Left lung (tissue), 10 donors: ENCODE measurements around the gene OR5A2. TPM values are rescaled to one million over a fixed set of nuclear protein-coding genes. Genes with fewer than 3 reads are reported as not detected.

Experiments used
- ATAC-seq: fragments of 200-7000 bp; cut with Tn5 transposase; one replicate; pipeline ENCODE4 v1.9.1; 2020; ENCODE audit warnings: moderate library complexity
- DNase-seq, 4 donors: peaks; one replicate each; pipeline ENCODE4 v3.0.0-alpha.2; 2013 to 2020
- H3K27ac ChIP-seq, 2 donors: fragments of 200-600 bp; sonication (generic) in 1 of 2; one replicate each; pipeline versions ENCODE4 v1.5.0 to v1.8.0; 2020 to 2021
- H3K27me3 ChIP-seq, 2 donors: fragments of 200-600 bp; sonication (generic) in 1 of 2; one replicate each; pipeline versions ENCODE4 v1.5.0 to v1.8.0; 2020 to 2021
- H3K36me3 ChIP-seq, 2 donors: fragments of 200-600 bp; sonication (generic) in 1 of 2; one replicate each; pipeline versions ENCODE4 v1.5.0 to v1.8.0; 2020 to 2021
- H3K4me1 ChIP-seq, 2 donors: fragments of 200-600 bp; one replicate each; pipeline ENCODE4 v1.8.0; 2021
- H3K4me3 ChIP-seq, 2 donors: fragments of 200-600 bp; sonication (generic) in 1 of 2; one replicate each; pipeline versions ENCODE4 v1.5.0 to v1.8.0; 2020 to 2021; ENCODE audit warnings: mild to moderate bottlenecking in 1 of 2
- H3K9me3 ChIP-seq, 2 donors: fragments of 200-600 bp; sonication (generic) in 1 of 2; one replicate each; pipeline versions ENCODE4 v1.5.0 to v1.8.0; 2020 to 2021
- CTCF ChIP-seq, 2 donors: fragments of 200-600 bp; sonication (generic) in 1 of 2; IDR thresholded peaks; one replicate each; pipeline versions ENCODE4 v1.5.0 to v1.8.0; 2021; ENCODE audit warnings: antibody characterized with exemption in 2 of 2
- intact Hi-C, 2 donors: fragments of 100-400 bp; cut with DNase I; formaldehyde crosslinking; loops; one replicate each; pipeline versions ENCODE4 v1.11.2 to v1.14.2; 2022
- polyA plus RNA-seq, 6 donors: library from polyadenylated mRNA; unstranded; fragments of 120-200 nt; gene quantifications; one replicate each; pipeline ENCODE4 v1.2.1, GENCODE V29; 2013; ENCODE audit not compliant: insufficient read length in 6 of 6
- total RNA-seq, 2 donors: library from RNA; stranded (reverse); fragmentation: NEBNext Ultra II Directional; extraction: Animal tissue kit (Norgen Biotek cat#: 25700); gene quantifications; one replicate each; pipeline ENCODE4 v1.2.1, GENCODE V29; 2021
- donor health status: DM: no; HTN: yes; CAD: no.
- donor health status: DM: no; HTN: no; CAD: no.

OR5A2 gene
- total and polyA plus RNA-seq, 8 donors = 0.01 to 0.06 (median 0.03) TPM; not detected in 3

- ATAC-seq (no peak), DNase-seq (no peak)
- intact Hi-C loops = no loop called here
- peaks cover 0 to 19% of the 10 kb centered on the region in 2 donors for H3K9me3 ChIP-seq
- H3K4me1 ChIP-seq = no peaks in the 10 kb centered on the region
- H3K4me3 ChIP-seq = no peak overlapping the region
- TF ChIP-seq CTCF (IDR thresholded peaks at IDR 0.05) = no peak
- no peak overlapping the region for H3K27ac ChIP-seq
- H3K27me3 ChIP-seq = no peaks in the 10 kb centered on the region
- H3K36me3 ChIP-seq = no peaks in the 10 kb centered on the region
These were observed 57.8 kb downstream of the OR5A2 start for GRCh38 chr11:59368238-59369022.

Other genes with a start within 250 kb of the OR5A2 start
- 10 to 100 TPM; 23.5 to 68.7 TPM for gene MPEG1, start 213.5 kb downstream of the OR5A2 start, total RNA-seq
- 10 to 100 TPM; 12.3 to 16.9 (median 14.9) TPM for gene MPEG1, start 213.5 kb downstream of the OR5A2 start, polyA plus RNA-seq
- gene OR5AN1, start 67.5 kb downstream of the OR5A2 start, total RNA-seq = not detected
- gene OR5AN1, start 67.5 kb downstream of the OR5A2 start, polyA plus RNA-seq = not detected
- not detected for gene OR5A1, start 10.1 kb upstream of the OR5A2 start, total RNA-seq
- gene OR5A1, start 10.1 kb upstream of the OR5A2 start, polyA plus RNA-seq = under 1 TPM in 4 of 6 donors, not detected in 2; 0.01 to 0.04 (median 0.03) TPM
- not detected for gene OR4D6, start 30.5 kb upstream of the OR5A2 start, total RNA-seq
- not detected for gene OR4D6, start 30.5 kb upstream of the OR5A2 start, polyA plus RNA-seq
- not detected for gene OR4D10, start 46.9 kb upstream of the OR5A2 start, total RNA-seq
- not detected for gene OR4D10, start 46.9 kb upstream of the OR5A2 start, polyA plus RNA-seq
- not detected for gene OR4D11, start 77.2 kb upstream of the OR5A2 start, total RNA-seq
- not detected for gene OR4D11, start 77.2 kb upstream of the OR5A2 start, polyA plus RNA-seq
- gene OR4D9, start 85.1 kb upstream of the OR5A2 start, total RNA-seq = not detected
- under 1 TPM; 0.03 to 0.06 (median 0.05) TPM for gene OR4D9, start 85.1 kb upstream of the OR5A2 start, polyA plus RNA-seq
- 10 to 100 TPM; 39.4 to 40.8 TPM for gene OSBP, start 189.4 kb upstream of the OR5A2 start, total RNA-seq
- 10 to 100 TPM; 40.0 to 45.7 (median 43.9) TPM for gene OSBP, start 189.4 kb upstream of the OR5A2 start, polyA plus RNA-seq
- 10 to 100 TPM; 27.8 to 42.6 TPM for gene PATL1, start 242.6 kb upstream of the OR5A2 start, total RNA-seq
- gene PATL1, start 242.6 kb upstream of the OR5A2 start, polyA plus RNA-seq = 10 to 100 TPM; 36.8 to 45.0 (median 41.0) TPM